GM21576 (cell line): ENCODE results near the gene ADRB2.

Experiments used
- ATAC-seq: cut with Tn5 transposase; IDR thresholded peaks from one replicate; pipeline ENCODE4 v1.9.1; 2021; ENCODE audit warnings: mild to moderate bottlenecking, moderate library complexity; ENCODE audit not compliant: unreplicated experiment

Gene ADRB2

DNA sequence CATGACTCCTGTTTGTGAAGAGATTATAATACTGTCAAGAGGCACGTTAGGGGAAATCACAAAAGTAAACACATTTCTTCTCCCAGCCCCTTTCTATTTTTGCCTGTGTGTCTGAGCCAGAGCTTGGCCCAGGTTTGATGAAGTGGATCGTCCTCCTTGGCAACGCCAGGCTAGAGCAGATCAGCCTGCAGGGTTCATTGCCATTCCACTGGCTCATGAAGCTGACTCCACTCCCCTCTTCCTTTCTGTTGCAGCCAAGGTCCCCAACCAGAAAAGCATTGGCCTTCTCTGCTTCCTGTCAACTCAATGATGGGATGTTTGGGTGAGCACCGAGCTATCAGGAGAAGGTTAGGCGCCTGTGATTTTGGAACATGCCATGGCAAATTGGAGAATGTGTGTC, 3.3 kb downstream of the ADRB2 start:
- ATAC-seq, result no peak

DNA sequence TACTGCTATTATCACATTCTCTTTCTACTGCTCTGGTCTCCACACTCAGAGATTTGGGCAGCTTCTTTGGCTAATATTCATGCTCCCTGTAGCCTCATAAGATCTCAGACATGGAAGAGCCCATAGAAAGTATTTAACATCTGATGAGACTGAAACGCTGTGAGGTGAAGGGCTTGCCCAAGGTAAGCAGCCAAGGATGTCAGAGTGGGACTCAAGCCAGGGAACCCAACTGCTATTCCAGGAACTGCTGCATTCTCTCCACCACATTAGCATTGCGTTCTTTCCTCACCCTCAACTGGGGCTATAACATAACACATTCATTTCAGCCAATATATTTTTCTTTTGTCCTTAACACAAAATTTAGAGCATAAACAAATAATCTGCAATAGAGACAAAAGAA, 3.8 kb downstream of the ADRB2 start:
- ATAC-seq, result no peak

GRCh38 chr5:148831590-148832565, 5.5 kb downstream of the ADRB2 start:
- peak; percentile 83 for ATAC-seq

DNA sequence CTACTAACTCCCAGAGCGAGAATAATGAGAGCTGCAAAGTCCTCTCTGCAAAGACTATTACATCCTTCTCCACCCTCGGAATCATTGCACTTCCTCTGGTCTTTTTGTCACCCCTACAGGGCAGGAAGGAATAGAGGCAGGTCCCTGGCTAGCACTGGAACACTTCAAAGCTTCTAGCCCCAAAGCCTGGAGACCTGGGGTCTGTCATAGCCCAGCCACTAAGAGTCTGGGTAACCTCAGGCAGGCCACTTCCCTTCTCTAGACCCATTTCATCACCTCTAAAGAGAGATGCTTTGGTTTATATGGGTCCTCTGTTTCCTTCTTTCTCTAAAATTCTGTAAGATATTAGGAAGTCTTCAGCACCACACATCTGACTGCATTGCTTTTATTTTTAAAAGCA, 6.7 kb downstream of the ADRB2 start:
- no peak for ATAC-seq

DNA sequence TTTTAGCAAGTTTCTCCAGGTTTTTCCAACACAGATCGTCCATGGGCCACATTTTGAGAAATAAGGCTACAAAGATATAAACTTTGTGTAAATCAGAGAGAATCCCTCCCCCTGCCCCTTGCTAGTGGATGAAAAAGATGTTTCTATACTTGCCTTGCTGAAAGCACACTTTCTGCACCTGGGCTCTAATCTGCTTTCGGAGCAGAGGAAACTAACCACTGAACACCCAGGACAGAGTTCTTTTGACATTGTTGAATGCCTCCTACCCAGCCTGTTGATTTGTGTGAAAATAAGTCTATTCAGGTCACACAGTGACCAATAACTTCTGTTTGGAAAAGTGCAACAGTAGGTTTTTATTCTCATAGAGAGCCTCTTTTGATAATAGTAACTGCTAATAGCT, 7.5 kb downstream of the ADRB2 start:
- ATAC-seq, result no peak

DNA sequence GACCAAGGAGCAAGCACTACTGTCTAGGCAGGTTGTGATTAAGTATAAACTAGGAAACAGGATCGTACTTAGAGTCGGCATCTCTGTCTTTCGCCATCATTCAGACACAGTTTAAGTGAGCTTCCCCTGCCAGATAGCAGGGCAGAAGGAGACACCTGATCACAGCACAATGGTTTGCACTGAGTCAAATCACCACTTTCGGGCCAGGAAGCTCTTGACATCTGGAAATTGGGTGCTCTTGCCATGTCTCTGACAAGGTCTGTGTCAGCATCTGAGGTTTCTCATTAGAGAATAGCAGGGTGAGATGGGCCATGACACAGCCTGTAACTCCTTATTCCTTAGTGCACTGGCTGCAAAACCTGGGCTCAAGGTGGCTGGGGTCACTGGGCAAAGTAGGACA, 8.3 kb downstream of the ADRB2 start:
- peak; percentile 44 for ATAC-seq

- ATAC-seq, result no peak
These were observed 10.2 kb downstream of the ADRB2 start for GRCh38 chr5:148836272-148837250.

DNA sequence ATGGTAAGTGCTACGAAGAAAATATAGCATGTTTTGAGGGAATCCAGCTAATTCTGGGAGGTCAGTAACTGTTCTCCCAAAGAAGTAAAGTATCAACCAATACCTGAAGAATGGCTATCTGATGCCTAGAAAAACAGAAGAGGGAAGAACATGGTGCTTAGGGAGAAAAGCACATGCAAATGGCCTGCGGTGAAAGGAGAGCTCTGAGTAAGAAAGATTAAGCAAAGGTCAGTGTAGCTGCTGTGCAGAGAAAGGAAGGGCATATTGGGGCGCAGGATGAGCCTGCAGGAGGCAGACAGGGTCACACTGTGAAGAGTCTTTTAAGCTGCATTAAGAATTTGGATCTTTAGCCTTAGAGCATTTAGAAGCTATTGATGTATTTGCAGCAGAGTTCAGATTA, 11.0 kb downstream of the ADRB2 start:
- ATAC-seq, result no peak

DNA sequence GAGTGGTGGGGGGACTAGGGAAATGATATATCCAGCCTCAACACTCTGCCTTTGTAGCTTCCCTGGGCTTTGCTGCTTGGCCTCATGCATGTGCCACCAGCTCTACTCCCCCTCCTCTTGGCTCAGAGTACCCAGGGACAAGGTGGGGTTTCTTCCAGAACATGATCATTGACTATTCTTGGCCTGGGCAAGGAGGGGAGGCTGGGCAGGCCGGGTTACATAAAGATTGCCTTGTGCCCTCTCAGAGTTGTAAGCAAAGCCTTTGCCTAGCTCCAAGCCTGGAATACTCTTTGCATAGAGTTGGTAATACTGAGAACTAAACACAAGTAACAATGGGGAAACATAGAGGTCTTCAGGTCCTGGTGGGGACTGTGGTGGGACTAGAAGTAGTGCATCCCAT, 11.9 kb downstream of the ADRB2 start:
- no peak for ATAC-seq

GRCh38 chr5:148839960-148840359, 13.5 kb downstream of the ADRB2 start:
- ATAC-seq, result peak; percentile 64

DNA sequence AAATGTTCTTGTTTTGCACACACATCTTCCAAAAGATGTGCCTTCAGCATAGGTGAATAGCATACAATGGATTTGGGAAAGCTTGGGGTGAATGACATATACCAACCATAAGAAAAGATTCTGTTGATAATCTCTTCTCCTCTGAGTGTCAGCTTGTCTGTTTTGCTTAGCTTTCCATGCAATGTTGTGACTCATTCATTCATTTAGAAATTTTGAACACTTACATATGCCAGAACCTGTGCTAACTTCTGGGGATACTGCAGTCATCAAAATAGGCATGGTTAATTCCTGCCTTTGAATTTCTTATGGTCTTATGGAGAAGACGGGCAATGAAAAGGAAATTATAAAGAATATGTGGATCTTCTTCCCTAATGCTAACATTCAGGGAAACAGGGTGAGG, 14.1 kb downstream of the ADRB2 start:
- no peak for ATAC-seq

GRCh38 chr5:148841519-148841918, 15.1 kb downstream of the ADRB2 start:
- no peak for ATAC-seq

GRCh38 chr5:148842161-148842560, 15.8 kb downstream of the ADRB2 start:
- ATAC-seq, result no peak

- no peak for ATAC-seq
These were observed 17.3 kb downstream of the ADRB2 start for GRCh38 chr5:148843510-148844318.

DNA sequence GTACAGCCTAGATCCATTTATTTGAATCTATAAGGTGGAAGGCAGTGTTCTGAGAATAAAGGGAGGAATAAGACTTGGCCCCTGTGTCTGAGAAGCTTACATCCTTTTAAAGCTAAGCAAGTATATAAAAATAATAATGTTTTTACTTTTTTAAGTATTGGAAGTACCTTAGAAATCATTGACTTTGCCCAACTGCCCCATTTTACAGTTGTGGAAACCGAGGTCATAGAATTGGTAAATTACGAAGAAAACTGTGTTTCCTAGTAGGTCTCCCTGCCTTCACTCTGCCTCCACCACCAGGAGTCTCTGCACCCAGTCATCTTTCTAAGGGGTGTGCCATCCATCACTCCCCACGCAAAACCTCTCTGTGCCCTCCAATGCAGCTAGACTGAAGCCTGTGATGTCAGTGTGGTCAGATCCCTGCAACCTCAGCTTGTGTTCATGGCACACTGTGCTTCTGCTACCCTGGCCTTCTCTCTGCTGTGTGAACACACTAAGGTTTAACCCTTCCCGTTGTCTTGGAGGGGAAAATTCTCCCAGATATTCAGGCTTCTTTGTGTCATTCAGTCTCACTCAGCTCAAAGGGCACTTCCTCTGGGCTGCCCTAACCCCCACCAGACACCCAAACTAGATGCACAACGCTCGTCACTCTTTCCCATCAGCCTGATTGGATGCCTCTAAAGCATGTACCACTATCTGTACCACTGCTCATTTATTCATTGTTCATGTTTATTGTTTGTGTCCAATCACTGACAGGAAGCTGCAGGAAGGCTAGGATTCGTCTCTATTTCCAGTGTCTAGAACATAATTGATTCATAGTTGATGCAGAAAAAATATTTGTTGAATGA, 18.2 kb downstream of the ADRB2 start:
- ATAC-seq, result no peak

DNA sequence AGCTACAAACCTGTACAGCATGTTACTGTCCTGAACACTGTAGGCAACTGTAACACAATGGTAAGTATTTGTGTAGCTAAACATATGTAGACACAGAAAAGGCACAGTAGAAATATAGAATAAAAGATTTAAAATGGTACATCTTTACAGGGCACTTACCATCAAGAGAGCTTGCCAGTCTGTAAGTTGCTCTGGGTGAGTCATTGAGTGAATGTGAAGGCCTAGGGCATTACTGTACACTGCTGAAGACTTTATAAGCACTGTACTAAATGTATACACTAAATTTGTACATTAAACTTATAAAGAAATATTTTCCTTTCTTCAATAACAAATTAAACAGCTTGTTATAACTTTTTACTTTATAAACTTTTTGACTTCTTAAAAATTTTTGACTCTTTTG, 20.5 kb downstream of the ADRB2 start:
- ATAC-seq, result no peak

- ATAC-seq, result no peak
These were observed 21.0 kb downstream of the ADRB2 start for GRCh38 chr5:148847456-148847855.

GRCh38 chr5:148848393-148849031, 22.1 kb downstream of the ADRB2 start:
- no peak for ATAC-seq

DNA sequence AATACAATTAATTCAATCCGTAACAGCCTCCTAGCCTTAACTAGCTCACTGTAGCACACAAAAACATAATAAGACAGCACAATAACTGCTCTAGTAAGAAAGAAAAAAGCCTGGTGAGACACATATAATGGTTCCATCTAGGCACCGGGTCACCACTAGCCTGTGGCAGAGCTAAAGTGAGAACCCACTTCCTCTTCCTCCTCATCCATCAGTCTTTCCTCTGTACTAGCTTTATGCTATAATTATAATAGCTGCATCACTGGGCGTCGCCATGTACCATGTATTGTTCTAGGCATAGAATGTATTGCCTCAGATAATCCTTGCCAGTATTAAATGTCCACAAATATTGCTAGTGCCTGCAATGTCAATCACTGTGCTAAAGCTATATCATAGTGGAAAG, 23.1 kb downstream of the ADRB2 start:
- ATAC-seq, result no peak
